Upper lobe of right lung (tissue), 1 donor: ENCODE measurements around the gene HOXA10. TPM values are rescaled to one million over a fixed set of nuclear protein-coding genes. Genes with fewer than 3 reads are reported as not detected.

Experiments used
- ATAC-seq: fragments of 200-7000 bp; cut with Tn5 transposase; one replicate; pipeline ENCODE4 v1.9.1; 2020; ENCODE audit warnings: mild to moderate bottlenecking, moderate library complexity
- DNase-seq: peaks from one replicate; pipeline ENCODE4 v3.0.0-alpha.2; 2020
- H3K27ac ChIP-seq: fragments of 200-600 bp; one replicate; pipeline ENCODE4 v1.8.0; 2022
- H3K27me3 ChIP-seq: fragments of 200-600 bp; one replicate; pipeline ENCODE4 v1.8.0; 2022; ENCODE audit warnings: mild to moderate bottlenecking
- H3K36me3 ChIP-seq: fragments of 200-600 bp; one replicate; pipeline ENCODE4 v1.8.0; 2022
- H3K4me1 ChIP-seq: fragments of 200-600 bp; one replicate; pipeline ENCODE4 v1.8.0; 2022
- H3K4me3 ChIP-seq: fragments of 200-600 bp; one replicate; pipeline ENCODE4 v1.8.0; 2022; ENCODE audit warnings: mild to moderate bottlenecking
- H3K9me3 ChIP-seq: fragments of 200-600 bp; one replicate; pipeline ENCODE4 v1.8.0; 2022
- intact Hi-C: fragments of 100-400 bp; cut with DNase I; formaldehyde crosslinking; loops from one replicate; pipeline ENCODE4 v1.11.0; 2022
- total RNA-seq: library from RNA; stranded (reverse); fragmentation: NEBNext Ultra II Directional; extraction: Animal tissue kit (Norgen Biotek cat#: 25700); gene quantifications from one replicate; pipeline ENCODE4 v1.2.1, GENCODE V29; 2021
- TF ChIP-seq, protein P1 (sequence below): fragments of 200-600 bp; IDR thresholded peaks from one replicate; pipeline ENCODE4 v1.8.0; 2022; ENCODE audit warnings: antibody characterized with exemption
- donor health status: DM: no; HTN: yes; CAD: no; lungs with severe emphysema.

Gene HOXA10
- total RNA-seq, 1 donor from 2014 or later: 0.38 TPM

DNA sequence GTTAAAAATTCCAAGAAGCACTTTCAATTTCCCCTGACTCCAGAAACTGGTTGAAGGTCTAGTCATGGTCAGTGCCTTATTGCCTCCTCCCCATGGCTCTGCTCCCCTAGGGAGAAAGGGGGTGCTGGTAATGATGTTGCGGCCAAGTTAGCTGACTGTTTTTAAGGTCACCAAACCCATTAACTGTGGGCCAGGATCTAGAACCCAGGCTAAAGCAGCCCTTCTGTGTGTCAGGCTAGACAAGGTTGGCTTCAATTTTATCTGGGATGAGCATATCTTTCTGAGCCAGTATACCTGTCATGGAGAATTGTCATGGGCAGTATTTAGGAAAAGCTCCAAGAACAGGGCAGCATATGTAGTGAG is 36.9 kb upstream of the HOXA10 start:
- intact Hi-C loops: no loop called here
- Histone ChIP-seq H3K36me3 (no peaks in the 10 kb centered on the region), H3K9me3 (no peaks in the 10 kb centered on the region), H3K27me3 (peaks cover 88% of the 10 kb centered on the region), H3K4me3 (no peak overlapping the region), H3K27ac (no peak overlapping the region), H3K4me1 (peaks cover 12% of the 10 kb centered on the region)
- DNase-seq (no peak), ATAC-seq (no peak)
- TF ChIP-seq, protein P1, sequence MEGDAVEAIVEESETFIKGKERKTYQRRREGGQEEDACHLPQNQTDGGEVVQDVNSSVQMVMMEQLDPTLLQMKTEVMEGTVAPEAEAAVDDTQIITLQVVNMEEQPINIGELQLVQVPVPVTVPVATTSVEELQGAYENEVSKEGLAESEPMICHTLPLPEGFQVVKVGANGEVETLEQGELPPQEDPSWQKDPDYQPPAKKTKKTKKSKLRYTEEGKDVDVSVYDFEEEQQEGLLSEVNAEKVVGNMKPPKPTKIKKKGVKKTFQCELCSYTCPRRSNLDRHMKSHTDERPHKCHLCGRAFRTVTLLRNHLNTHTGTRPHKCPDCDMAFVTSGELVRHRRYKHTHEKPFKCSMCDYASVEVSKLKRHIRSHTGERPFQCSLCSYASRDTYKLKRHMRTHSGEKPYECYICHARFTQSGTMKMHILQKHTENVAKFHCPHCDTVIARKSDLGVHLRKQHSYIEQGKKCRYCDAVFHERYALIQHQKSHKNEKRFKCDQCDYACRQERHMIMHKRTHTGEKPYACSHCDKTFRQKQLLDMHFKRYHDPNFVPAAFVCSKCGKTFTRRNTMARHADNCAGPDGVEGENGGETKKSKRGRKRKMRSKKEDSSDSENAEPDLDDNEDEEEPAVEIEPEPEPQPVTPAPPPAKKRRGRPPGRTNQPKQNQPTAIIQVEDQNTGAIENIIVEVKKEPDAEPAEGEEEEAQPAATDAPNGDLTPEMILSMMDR: no peak

DNA sequence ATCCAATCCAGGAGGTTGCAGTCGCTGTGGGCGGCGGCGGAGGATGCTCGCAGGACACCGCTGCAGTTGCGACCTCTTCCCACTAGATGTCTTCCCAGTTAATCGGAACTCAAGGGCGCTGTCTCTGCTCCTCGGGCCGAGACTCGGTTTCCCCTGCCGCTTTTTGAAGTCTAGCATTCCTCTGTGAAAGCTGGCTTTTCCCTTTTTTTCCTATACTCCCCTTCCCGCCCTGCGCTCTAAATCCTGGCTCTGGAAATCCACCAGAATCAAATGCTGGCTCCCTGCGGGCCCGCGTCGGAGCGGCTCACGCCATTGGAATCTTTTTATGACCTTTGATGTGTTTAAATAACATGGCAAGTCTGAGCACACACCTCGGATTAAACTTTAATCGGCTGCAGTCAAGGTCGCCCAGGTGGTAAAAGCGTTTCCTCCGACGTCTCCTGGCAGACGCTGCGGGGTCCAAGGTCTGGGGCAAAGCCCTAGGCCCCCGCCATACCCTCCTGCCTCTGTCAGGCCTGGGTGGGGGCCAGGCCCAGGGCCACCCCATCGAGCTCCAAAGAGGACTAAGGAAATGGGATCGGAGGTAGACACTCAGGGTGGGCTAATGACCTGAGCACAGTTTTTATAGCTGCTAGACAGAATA is 36.4 kb upstream of the HOXA10 start:
- TF ChIP-seq, protein P1: peak; percentile 80
- Histone ChIP-seq H3K27ac (no peak overlapping the region), H3K9me3 (no peaks in the 10 kb centered on the region), H3K4me1 (peaks cover 13% of the 10 kb centered on the region), H3K27me3 (peaks cover 92% of the 10 kb centered on the region), H3K4me3 (no peak overlapping the region), H3K36me3 (no peaks in the 10 kb centered on the region)
- ATAC-seq (peak; percentile 69), DNase-seq (no peak)
- intact Hi-C loops: no loop called here

DNA sequence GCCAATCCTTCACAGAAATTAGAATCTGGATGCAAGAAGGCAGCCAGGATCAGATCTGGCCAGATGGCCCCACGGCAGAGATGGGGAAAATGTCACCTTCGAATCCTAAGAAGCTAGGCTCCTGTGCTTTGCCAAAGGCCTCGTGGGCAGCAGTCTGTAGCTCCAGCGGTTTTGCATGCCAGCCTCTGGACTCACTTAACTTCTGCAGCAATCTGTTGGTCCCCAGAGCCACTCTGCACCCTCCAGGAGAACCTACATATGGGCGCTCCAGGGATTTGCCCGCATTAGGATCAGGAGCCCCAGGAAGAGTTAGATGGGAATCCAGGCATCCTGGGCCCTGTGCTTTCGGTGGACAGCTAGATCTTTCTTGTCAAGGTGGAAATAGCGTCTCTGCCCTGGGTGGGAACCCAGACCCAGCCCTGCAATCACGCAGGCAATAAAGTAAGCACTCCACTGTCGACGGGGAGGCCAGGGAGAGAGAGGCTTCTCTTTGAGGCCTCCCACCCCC is 35.9 kb upstream of the HOXA10 start:
- TF ChIP-seq, protein P1: no peak
- H3K27ac ChIP-seq: no peak overlapping the region
- H3K36me3 ChIP-seq: no peaks in the 10 kb centered on the region
- H3K9me3 ChIP-seq: no peaks in the 10 kb centered on the region
- H3K27me3 ChIP-seq: peaks cover 98% of the 10 kb centered on the region
- H3K4me3 ChIP-seq: no peak overlapping the region
- H3K4me1 ChIP-seq: peaks cover 19% of the 10 kb centered on the region
- intact Hi-C loops: loop anchor here (10.0 kb wide), 2 partner anchors 365 to 705 kb away; no protein-coding TSS in a partner anchor
- DNase-seq: no peak
- no peak for ATAC-seq

DNA sequence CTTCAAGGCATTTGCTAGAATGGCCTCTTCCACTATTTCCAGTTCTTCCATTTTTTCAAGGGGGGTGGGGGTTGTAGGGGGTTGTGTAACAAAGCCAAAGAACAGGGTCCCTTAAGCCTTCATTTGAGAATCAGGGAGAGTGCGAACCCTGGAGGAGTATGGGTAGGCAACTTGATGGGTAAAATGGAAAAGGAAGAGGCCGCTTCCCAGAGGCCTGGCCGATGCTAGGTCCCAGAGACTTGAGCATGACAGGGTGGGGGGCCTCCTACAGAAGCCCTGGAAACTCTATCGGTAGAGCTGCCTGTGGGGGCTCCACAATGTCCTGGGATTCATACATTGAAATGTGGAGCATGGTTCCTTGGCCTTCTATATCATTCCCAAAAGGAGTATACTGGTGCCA is 34.9 kb upstream of the HOXA10 start:
- TF ChIP-seq, protein P1: no peak
- no peak for DNase-seq
- ATAC-seq: no peak
- intact Hi-C loops: loop anchor here (10.0 kb wide), 2 partner anchors 366 to 706 kb away; no protein-coding TSS in a partner anchor
- Histone ChIP-seq H3K4me1 (peaks cover 22% of the 10 kb centered on the region), H3K36me3 (no peaks in the 10 kb centered on the region), H3K9me3 (no peaks in the 10 kb centered on the region), H3K27me3 (peaks cover 99% of the 10 kb centered on the region), H3K27ac (no peak overlapping the region), H3K4me3 (no peak overlapping the region)

DNA sequence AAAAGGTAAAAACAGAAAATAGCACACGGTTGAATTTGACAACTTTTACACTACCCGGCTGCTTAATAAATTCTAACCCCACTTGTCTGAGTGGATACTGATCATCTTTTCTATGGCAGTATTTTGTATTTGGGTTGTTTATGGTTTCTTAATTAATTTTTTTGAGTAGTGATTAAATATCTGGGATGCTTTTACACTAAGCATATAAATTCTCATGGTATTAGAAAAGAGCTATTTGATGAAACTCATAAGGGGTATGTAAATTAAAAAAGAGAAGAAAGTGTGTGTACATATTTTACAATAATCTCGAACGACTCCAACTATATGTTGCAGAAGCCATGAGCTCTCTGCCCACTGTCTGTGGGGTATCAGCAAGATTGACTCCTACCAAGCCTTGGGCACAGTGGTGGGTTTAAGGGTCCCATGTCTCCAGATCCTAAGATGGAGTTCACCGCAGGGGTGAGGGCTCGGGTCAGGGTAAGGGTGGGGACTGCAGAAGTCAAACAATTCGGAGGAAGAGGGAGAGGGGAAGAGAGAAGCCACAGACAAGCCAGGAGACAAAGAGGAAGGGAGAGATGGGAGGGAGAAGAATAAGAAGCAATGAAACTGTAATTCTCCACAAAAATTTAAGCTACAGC is 33.3 kb upstream of the HOXA10 start:
- Histone ChIP-seq H3K4me3 (no peak overlapping the region), H3K9me3 (no peaks in the 10 kb centered on the region), H3K4me1 (peaks cover 16% of the 10 kb centered on the region), H3K27ac (no peak overlapping the region), H3K27me3 (peaks cover 99% of the 10 kb centered on the region), H3K36me3 (no peaks in the 10 kb centered on the region)
- no peak for ATAC-seq
- TF ChIP-seq, protein P1: no peak
- intact Hi-C loops: loop anchor here (10.0 kb wide), 2 partner anchors 367 to 707 kb away; no protein-coding TSS in a partner anchor
- no peak for DNase-seq
